ENCODE data around the gene DHRS9.
A peak's percentile ranks its signal among the peaks of the same experiment; 100 is the strongest.
"Not testable (repeated sequence)": the region's sequence is repeated elsewhere in the genome, so short reads cannot be mapped to it uniquely, and the experiment has no call there.

The DHRS9 gene

GRCh38 chr2:169095621-169096105 is 26.3 kb downstream of the DHRS9 start:
- DNase-seq (ENCODE audit: low read depth), result peak; percentile 86

- no peak for DNase-seq (ENCODE audit: low read depth)
Observed at GRCh38 chr2:169104848-169105247, 35.5 kb downstream of the DHRS9 start.

GRCh38 chr2:169105476-169105875 is 36.1 kb downstream of the DHRS9 start:
- no peak for DNase-seq (ENCODE audit: low read depth)

GRCh38 chr2:169106134-169106533 is 36.8 kb downstream of the DHRS9 start:
- no peak for DNase-seq (ENCODE audit: low read depth)

- no peak for DNase-seq (ENCODE audit: low read depth)
Observed at GRCh38 chr2:169106563-169107545, 37.5 kb downstream of the DHRS9 start.

- DNase-seq (ENCODE audit: low read depth), result no peak
Observed at GRCh38 chr2:169107645-169108044, 38.3 kb downstream of the DHRS9 start.

GRCh38 chr2:169108099-169108884 is 38.9 kb downstream of the DHRS9 start:
- no peak for DNase-seq (ENCODE audit: low read depth)

GRCh38 chr2:169109502-169110409 is 40.4 kb downstream of the DHRS9 start:
- peak; percentile 24 for DNase-seq (ENCODE audit: low read depth)

GRCh38 chr2:169110419-169110818 is 41.1 kb downstream of the DHRS9 start:
- DNase-seq (ENCODE audit: low read depth), result no peak

- no peak for DNase-seq (ENCODE audit: low read depth)
Observed at GRCh38 chr2:169110916-169111315, 41.6 kb downstream of the DHRS9 start.

- DNase-seq (ENCODE audit: low read depth), result no peak
Observed at GRCh38 chr2:169112841-169113240, 43.5 kb downstream of the DHRS9 start.

GRCh38 chr2:169114056-169114455 is 44.7 kb downstream of the DHRS9 start:
- no peak for DNase-seq (ENCODE audit: low read depth)

- DNase-seq (ENCODE audit: low read depth), result no peak
Observed at GRCh38 chr2:169116327-169116726, 47.0 kb downstream of the DHRS9 start.

- no peak for DNase-seq (ENCODE audit: low read depth)
Observed at GRCh38 chr2:169116993-169117392, 47.6 kb downstream of the DHRS9 start.

- no peak for DNase-seq (ENCODE audit: low read depth)
Observed at GRCh38 chr2:169118060-169118459, 48.7 kb downstream of the DHRS9 start.

- no peak for DNase-seq (ENCODE audit: low read depth)
Observed at GRCh38 chr2:169119123-169119760, 49.9 kb downstream of the DHRS9 start.

GRCh38 chr2:169119851-169120250 is 50.5 kb downstream of the DHRS9 start:
- DNase-seq (ENCODE audit: low read depth), result no peak

GRCh38 chr2:169129703-169130243 is 60.4 kb downstream of the DHRS9 start:
- DNase-seq (ENCODE audit: low read depth), result no peak

- peak; percentile 55 for DNase-seq (ENCODE audit: low read depth)
Observed at GRCh38 chr2:169131587-169132512, 62.5 kb downstream of the DHRS9 start.

- DNase-seq (ENCODE audit: low read depth), result not testable (repeated sequence)
Observed at GRCh38 chr2:169134272-169134671, 64.9 kb downstream of the DHRS9 start.
